ENCODE data around the gene CD6.

CD6 gene

DNA sequence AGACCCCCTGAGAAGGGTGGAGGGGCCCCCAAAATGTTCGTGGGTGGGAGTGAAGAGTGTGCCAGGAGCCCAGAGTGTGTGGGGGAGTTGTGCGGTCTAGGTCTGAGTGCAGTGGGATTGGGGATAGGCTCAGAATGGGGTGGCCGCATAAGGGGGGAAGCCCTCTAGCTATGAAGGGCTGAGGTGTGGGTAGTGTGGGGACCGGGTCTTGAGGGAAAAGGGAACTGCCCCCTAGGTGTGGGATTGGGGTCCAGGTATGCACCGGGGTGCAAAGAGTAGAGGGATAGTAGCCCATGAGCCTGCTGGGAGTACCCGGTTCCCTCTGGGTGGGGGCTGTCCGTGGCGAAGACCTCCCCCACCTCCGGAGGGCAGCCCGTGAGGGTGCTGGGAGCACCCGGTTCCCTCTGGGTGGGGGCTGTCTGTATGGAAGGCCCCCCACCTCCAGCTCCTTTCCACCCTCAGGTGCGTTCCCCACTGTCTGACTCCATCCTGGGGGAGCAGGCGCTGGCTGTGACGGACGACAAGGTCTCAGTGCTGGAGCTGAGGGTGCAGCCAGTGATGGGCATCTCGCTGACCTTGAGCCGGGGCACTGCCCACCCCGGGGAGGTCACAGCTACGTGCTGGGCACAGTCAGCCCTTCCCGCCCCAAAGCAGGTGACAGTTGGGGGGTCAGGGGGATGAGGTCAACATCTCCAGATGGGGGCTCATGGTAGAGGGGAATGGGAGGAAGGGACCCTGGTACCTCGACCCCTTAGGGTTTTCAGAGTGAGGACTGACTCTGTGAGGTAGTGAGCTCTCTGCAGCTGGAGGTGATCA is 36.5 kb upstream of the CD6 start:
- no peak for DNase-seq (ENCODE audit: insufficient read length, low spot score)
- no peak for FAIRE-seq

DNA sequence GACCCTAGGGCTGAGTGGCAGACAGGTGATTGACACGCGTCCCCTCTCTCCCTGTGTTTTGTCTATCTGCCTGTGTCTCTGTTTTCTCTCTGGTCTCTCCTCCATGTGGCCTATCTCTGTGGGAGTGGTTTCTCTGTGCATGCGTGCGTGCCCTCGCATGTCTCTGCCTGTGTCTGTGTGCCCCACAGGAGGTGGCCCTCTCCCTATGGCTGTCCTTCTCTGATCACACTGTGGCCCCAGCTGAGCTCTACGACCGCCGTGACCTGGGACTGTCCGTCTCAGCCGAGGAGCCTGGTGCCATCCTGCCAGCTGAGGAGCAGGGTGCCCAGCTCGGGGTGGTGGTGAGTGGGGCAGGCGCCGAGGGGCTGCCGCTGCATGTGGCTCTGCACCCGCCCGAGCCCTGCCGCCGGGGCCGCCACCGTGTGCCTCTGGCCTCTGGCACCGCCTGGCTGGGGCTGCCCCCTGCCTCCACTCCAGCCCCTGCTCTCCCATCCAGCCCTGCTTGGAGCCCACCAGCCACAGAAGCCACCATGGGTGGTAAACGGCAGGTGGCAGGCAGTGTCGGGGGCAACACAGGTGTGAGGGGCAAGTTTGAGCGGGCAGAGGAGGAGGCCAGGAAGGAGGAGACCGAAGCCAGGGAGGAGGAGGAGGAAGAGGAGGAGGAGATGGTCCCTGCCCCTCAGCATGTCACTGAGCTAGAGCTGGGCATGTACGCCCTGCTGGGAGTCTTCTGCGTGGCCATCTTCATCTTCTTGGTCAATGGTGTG is 35.6 kb upstream of the CD6 start:
- FAIRE-seq (no peak), DNase-seq (ENCODE audit: insufficient read length, low spot score) (no peak)

DNA sequence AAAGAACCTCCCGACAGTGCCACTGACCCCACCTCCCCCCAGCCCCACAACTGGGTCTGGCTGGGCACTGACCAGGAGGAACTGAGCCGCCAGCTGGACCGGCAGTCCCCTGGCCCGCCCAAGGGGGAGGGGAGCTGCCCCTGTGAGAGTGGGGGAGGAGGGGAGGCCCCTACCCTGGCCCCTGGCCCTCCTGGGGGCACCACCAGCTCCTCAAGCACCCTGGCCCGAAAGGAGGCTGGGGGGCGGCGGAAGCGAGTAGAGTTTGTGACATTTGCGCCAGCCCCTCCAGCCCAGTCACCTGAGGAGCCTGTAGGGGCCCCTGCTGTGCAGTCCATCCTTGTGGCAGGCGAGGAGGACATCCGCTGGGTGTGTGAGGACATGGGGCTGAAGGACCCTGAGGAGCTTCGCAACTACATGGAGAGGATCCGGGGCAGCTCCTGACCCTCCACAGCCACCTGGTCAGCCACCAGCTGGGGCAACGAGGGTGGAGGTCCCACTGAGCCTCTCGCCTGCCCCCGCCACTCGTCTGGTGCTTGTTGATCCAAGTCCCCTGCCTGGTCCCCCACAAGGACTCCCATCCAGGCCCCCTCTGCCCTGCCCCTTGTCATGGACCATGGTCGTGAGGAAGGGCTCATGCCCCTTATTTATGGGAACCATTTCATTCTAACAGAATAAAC is 34.9 kb upstream of the CD6 start:
- FAIRE-seq: no peak
- DNase-seq (ENCODE audit: insufficient read length, low spot score): no peak

DNA sequence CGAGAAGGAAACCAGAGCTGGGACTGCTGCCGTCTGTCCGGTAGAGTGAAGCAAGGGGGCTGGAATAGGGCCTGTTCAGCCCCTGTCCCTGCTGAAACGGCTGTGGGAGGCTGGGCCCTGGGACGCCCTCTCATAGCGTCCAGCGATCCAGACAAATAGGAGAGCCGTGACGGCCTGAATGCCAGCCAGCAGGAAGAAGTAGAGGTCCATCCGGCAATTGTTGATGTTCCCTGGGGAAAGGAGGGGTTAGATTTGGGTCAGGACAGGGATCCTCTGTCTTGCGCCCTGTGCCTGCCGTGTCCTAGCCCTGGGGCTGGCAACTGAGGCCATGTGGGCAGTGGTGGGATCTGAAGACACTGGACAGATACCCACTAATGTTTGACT is 34.3 kb upstream of the CD6 start:
- FAIRE-seq (no peak), DNase-seq (ENCODE audit: insufficient read length, low spot score) (no peak)

DNA sequence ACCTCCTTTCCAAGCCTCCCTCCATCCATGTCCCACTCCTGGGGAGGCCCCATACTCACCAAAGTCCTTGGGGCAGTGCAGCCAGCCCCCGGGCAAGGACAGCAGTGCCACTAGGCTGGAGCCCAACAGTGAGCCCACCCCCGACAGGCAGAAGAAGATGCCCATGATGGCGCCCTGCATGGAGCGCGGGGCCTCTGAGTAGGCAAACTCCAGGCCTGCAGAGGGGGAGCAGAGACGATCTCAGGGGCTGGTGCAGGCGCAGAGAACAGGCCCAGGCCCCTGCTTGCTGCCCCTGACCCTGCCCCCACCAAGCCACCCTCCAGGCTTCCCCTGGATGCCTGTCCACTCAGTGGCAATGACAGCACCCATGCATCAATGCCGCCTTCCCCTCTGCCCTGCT is 33.7 kb upstream of the CD6 start:
- DNase-seq (ENCODE audit: insufficient read length, low spot score): no peak
- no peak for FAIRE-seq

DNA sequence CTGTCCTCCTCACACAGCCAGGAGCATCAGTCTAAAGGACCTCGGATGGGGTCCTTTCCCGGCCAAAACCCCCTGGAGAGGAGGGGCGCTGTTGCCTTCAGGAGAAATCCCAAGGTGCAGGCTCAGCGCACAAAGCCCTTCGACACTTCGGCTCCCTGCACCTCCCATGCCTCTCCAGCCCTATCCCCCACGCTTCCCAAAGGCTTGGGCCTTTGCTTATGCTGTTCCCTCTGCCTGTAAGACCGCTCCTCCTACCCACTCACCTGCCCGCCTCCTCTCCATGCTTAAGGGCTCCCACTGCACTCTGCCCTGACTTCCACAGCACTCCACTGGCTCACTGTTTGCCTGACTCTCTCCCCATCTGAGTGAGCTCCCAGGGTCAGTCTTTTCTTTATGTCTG is 33.0 kb upstream of the CD6 start:
- no peak for DNase-seq (ENCODE audit: insufficient read length, low spot score)
- FAIRE-seq: no peak

DNA sequence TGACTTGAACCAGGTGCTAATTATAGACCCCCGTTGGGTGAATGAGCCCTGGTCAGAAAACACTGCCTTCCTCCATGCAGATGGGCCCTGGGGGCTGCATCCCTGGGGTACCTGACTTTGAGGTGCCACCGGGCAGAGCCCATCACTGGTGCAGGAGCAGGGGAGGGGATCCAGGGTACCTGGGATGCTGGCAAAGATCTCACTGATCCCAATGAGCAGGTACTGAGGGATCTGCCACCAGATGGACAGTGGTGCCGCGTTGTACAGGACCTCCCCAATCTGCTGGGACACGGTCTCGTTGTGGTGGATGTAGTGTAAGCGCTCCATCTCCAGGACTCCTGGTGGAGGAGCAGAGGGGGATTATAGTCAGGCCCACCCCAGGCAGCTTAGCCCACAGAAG is 32.2 kb upstream of the CD6 start:
- DNase-seq (ENCODE audit: insufficient read length, low spot score) (no peak), FAIRE-seq (no peak)

DNA sequence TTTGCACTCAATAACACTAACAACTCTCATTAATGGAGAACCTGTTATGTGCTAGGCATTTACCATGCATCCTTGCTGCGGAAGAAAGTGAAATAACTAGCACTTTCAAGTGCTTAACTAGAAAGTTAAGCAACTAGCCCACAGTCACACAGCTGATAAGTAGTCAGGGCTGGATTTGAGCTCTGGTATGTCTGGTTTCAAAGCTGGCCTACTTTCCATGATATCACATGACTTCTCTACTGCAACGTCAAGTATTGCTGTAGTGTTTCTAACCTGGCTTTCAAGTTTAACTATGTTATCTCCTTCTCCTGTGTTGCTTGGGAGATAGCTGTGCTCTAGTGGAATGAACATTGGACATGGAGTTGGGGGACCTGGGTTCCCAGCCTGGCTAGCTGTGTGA is 31.6 kb upstream of the CD6 start:
- DNase-seq (ENCODE audit: insufficient read length, low spot score): no peak
- no peak for FAIRE-seq

DNA sequence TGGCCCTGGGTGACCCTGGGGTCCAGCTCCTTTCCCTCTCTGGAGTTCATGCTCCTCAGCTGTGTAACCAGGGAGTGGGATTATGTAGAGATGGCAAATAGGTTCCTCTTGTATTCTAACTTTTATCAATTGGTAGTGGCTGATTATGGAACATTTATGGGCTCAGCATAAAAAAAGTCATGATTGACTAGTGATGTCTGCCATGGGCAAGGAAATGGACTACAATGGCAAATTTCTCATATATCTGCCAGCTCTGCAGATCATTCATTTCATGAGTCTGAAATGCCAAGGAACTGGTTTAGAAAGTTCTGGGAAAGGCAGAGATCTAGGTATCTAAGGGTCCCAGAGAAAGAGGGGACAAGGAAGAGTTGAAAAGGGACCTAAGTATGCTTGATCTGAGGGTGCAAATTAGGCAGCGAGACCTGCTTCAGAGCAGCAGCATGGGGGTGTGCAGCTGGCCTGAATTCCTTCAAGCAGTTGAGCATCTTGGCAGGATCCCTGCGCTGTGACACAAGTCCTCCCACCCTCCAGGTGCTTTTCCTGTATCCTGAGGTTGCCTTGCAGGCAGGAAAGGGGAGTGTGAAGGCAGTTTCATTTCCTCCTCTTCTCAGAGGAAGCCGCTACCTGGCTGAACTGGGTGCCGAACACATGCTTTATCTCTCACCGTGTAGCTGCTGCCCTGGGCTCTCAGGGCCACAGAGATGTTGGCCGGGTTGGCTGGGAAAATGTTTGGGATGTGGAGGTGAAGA is 29.9 kb upstream of the CD6 start:
- DNase-seq (ENCODE audit: insufficient read length, low spot score) (no peak), FAIRE-seq (no peak)

DNA sequence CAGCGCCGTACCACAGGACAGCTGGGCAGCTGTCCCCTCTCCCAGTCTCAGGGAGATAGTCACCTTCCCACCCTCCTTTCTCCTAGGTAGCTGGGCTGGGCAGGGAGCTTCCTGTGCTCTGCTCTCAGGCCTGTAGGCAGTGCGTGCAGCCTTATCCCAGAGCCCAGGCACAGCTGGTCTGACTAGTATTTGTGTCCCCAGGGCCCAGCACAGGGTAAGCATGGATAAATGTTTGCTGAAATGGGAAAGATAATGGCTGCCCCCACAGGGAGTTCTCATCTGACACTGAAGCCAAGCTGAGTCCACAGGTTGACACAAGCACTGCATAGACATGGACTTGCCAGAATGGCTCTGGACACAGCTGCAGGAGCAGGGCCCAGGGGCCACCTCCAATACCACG is 29.3 kb upstream of the CD6 start:
- FAIRE-seq (no peak), DNase-seq (ENCODE audit: insufficient read length, low spot score) (no peak)

DNA sequence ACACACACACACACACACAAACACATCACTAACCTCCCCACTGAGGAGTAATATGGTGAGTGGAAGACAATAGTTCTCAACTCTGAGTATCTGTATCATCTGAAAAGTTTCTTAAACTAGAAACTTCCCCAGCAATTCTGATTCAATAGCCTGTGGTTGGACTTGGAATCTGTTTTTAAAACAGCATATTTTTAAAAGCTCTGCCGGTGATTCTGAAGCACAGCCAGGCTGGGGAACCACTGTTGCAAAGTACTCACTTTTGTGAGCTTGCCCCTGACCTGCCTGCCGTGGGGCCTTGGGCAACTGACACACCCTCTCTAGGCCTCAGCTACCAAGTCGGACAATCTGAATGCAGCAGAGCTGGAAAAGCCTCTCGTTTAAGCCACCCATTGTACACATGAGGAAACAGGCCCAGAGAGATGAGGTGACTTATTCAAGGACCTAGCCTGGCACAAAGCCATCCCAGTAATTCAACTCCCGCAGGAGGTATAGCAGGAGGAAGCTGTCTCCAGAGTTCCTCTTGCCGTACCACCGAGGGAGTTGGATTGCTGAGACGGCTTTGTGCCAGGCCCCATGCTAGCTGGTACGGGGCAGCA is 28.4 kb upstream of the CD6 start:
- DNase-seq (ENCODE audit: insufficient read length, low spot score): no peak
- no peak for FAIRE-seq

DNA sequence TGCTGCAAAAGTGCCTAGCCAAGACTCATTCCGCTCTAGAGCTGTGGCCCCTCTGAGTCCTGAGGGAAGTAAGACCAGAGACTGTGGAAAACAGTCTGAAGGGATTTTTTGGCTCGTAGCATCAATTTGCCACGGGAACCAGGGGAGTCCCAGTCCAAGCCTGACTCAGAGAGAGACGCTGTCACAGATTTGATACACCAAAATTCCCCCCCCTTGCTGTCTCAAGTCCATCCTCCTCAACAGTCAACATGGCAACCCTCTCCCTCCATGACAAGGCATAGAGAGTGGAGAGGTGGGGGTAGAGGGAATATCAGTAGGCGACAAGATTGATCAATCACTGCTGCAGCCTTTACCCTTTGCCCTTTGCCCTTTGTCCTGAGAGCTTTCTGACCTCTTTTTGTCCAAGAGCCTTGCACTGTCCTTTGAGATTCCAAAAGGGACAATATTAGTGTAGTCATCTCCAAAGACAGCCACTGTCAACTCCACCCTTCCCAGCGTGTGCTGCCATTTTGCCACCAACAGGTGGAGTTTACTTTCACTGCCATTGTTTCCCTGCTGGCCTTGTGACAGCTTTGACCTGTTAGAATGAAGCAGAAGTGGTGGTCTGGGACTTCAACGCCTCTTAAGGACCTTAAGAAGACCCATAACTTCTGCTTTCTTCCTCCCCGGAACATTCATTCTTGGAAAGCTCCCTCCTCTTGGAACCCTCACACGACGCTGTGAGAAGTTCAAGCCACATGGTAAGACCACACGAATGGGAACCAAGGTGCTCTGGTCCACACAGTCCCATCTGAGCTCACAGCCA is 26.8 kb upstream of the CD6 start:
- FAIRE-seq (no peak), DNase-seq (ENCODE audit: insufficient read length, low spot score) (no peak)

DNA sequence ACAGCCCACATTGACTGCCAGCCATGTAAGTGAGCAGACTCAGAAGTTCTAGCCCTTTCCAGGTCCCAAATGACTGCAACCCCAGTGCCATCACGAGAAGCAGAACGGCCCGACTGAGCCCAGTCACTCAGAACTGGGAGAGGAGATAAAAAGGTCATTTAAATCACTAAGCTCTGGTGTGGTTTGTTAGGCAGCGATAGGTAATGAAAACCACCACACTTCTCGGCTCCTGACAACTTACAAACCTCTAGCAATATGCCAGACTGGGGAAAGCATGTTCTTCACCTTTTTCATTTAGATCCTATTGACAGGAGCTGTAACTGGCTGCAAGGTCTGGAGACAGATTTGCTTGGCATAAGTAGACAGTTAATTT is 26.2 kb upstream of the CD6 start:
- DNase-seq (ENCODE audit: insufficient read length, low spot score) (no peak), FAIRE-seq (no peak)

DNA sequence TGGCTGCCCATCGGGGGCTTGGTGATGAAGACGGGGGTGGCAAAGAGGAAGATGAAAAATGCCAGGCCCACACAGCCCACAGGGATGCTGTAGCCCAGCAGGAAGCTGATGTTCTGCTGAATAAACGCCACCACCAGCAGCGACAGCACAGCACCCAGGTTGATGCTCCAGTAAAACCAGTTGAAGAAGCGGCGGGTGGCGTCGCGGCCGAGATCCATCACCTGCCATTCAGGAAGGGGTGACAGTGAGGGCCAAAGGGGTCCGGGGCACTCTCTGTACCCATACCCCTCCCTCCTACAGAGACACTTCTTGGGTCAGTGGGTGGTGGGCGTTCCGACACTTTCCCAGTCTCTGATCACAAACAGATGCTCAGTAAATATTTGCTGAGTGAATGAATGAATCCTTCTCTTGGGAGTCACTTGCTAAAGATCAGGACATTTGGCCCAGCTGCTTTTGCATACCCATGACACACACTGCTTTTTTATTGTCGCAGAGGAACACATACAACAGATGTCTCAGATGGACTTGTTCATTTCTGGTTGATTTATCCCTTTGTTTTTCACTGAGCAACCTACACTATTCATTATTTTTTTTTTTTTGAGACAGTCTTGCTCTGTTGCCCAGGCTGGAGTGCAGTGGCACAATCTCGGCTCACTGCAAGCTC is 24.7 kb upstream of the CD6 start:
- DNase-seq (ENCODE audit: insufficient read length, low spot score): no peak
- FAIRE-seq: no peak

DNA sequence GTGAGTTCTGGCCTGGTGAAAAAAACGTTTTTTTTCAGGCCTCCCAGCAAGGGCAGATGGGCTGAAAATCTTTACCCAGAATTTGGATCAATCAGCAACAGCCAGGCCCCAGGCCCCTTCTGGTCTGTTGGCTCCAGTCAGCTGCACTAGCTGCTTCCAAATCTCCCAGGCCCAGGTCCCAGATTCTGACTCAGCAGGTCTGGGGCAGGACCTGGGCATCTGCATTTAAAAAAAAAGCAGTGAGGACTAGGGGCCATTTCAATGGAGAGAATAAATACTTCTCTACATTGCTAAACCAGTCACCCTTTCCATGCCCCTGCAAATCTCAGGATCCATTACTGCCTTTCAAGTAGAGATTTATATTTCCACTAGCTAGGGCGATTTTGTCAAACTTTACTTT is 23.8 kb upstream of the CD6 start:
- DNase-seq (ENCODE audit: insufficient read length, low spot score) (no peak), FAIRE-seq (no peak)

DNA sequence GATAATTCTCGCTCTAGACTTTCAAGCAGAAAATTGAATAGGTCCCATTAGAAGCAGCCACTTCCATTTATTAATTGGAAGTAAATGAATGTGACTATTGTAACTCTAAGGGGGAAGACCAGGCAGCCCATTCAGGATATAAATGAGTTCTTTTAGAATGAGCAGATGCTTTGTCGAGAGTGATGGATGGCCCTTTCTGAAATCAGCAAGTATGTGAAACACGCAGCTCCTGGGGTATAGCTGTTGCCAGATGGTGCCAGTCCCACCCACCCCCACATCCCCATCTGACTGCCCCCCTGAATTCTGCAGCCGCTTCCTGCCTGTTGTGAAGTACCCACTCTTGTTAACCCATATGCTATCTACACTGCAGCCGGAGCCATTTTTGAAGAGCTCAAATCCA is 23.2 kb upstream of the CD6 start:
- no peak for FAIRE-seq

DNA sequence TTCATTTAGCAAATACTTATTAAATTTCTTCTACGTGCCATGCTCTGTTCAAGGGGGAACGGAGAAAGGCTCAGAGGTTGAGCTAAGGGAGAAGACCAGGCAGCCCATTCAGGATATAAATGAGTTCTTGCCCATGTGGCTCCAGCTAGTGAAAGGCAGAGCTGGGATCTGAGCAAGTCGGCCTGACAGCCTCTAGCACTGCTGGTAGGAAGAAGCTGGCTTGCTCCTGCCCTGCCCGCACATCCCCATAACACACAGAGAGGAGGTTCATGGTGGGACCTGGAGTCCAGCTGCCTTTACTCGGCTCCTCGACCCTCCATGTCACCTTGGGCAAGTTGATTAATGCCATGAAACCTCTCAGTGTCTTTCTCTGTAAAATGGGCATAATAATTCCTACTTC is 21.5 kb upstream of the CD6 start:
- peak; percentile 66 for FAIRE-seq
- DNase-seq (ENCODE audit: insufficient read length, low spot score): no peak

More for the DNA sequence above, 23.2 kb upstream of the CD6 start:
- DNase-seq (ENCODE audit: insufficient read length, low spot score): no peak

DNA sequence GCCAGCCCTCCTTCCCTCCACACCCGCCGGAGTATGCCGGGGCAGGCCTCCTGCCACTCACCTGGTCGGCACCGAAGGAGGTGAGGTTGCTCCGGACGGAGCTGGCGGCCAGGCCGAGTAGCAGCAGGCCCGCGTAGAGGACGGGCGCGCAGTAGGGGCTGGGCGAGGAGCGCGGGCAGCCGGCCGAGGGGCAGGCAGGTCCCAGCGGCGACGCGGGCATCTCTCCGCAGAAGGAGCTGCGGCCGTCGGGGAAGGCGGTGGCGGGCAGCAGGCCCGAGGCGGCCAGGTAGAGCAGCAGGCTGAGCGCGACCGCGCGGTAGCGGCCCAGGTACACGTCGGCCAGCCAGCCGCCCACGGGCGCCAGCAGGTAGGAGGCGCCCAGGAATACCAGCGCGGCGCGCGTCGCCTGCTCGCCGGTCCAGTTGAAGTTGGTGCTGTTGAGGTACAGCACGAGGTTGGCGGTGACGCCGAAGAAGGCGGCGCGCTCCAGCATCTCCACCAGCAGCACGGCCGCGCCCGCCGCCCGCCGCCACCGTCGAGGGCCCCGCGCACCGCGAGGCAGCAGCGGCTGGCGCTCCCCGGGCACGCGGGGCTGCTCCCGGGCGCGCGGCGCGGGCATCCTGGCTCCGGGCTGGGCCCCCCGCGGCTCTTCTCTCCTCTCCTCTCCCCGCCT is 20.4 kb upstream of the CD6 start:
- DNase-seq (ENCODE audit: insufficient read length, low spot score) (no peak), FAIRE-seq (no peak)

DNA sequence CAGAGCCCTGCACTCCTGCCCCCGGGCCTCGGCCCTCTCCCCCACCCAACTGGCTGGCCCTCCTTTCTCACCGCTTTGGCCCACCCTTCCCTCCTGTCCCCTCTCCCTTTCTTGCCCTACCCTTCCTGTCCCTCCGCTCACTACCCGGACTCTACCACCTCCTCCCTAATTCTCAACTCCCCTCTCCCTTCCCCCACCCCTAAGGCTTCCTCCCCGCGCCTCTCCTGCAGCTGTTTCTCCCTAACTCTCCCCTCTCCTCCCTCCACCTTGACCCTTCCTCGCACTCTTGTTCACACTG is 19.9 kb upstream of the CD6 start:
- DNase-seq (ENCODE audit: insufficient read length, low spot score): no peak
- no peak for FAIRE-seq

Measured in GM19239 (cell line).